HG02678 (cell line): Measurements from ENCODE around the gene TYW1B.
"Not testable (repeated sequence)": the region's sequence is repeated elsewhere in the genome, so short reads cannot be mapped to it uniquely, and the experiment has no call there.

ENCODE experiments used
- ATAC-seq: cut with Tn5 transposase; IDR thresholded peaks from one replicate; pipeline ENCODE4 v1.9.1; 2021; ENCODE audit warnings: mild to moderate bottlenecking, moderate library complexity; ENCODE audit not compliant: unreplicated experiment

TYW1B gene

DNA sequence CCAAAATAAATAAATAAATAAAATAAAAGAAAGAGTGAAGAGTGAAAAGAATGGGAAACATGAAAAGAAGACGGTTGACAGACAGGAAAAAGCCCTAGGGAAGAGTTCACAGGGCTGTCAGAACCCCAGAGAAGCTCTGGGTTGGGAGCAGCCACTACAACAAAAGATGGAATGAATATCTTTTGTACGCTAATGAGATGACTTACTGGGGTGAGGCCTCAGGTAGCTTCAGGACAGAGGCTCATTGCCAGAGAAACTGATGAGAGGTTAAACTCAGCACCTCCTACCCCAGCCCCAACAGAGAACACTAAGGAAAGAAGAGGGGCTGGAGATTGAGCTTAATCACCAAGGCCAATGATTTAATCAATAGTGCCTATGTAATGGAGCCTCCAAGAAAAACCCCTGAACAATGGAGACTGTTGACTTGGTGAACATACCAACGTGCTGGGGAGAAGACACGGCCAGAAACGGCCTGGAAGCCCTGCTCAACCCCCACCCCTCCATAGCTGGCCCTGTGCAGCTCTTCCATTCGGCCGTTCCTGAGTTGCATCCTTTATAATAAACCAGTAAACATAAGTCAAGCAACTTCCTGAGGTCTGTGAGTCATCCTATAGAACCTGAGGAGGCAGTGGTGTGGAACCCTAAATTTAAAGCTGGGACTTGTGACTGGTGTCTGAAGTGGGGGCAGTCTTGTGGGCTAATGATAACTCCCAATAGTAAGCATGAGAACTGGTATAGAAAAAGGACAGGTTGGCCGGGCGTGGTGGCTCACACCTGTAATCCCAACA lies 11.4 kb downstream of the TYW1B start:
- not testable (repeated sequence) for ATAC-seq

DNA sequence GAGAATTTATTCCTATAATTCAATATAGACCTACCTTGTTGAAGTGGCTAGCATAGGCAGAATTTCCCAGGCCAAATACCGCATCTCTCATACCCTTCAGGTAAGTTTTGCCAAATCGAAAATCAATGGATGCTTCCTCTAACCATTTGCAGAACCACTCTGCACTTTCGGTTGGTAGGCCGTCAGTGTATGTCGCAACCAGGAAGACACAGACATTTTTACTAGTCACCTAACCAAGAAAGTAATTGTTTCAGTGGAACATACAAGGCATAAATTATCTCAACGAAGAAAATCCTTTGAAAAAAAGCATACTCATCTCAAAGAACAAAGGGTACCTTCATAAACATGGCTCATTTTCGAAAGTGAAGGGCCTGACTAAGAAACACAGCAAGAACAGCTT lies 17.6 kb downstream of the TYW1B start:
- ATAC-seq: not testable (repeated sequence)

DNA sequence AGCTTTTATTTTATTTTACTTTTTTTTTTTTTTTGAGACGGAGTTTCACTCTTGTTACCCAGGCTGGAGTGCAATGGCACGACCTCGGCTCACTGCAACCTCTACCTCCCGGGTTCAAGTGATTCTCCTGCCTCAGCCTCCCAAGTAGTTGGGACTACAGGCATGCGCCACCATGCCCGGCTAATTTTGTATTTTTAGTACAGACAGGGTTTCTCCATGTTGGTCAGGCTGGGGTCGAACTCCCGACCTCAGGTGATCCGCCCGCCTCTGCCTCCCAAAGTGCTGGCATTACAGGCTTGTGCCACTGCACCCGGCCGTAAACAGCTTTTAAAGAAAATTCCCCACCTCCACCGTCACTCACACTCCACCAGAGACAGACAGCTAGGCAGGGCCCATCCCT lies 19.5 kb downstream of the TYW1B start:
- ATAC-seq: not testable (repeated sequence)

DNA sequence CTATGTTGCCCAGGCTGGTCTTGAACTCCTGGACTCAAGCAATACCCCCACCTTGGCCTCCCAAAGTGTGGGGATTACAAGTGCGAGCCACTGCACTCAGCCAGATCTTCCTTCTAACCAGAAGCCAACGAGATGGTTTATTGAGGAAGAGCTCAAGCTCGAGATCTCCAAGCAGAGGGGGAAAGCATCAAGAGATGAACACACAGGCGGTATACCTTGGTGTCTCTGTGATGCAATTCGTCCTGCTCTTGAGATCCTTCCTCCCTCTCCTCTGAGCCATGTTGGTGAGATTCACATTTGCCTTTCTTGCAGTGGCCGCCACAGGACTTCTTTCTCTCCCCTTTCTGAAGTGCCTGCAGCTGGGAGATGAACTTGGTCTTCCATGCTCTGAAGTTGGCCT lies 21.1 kb downstream of the TYW1B start:
- not testable (repeated sequence) for ATAC-seq

- no peak for ATAC-seq
Measured at GRCh38 chr7:72805526-72806494, 22.2 kb downstream of the TYW1B start.

GRCh38 chr7:72803778-72804177 lies 24.2 kb downstream of the TYW1B start:
- ATAC-seq: not testable (repeated sequence)

DNA sequence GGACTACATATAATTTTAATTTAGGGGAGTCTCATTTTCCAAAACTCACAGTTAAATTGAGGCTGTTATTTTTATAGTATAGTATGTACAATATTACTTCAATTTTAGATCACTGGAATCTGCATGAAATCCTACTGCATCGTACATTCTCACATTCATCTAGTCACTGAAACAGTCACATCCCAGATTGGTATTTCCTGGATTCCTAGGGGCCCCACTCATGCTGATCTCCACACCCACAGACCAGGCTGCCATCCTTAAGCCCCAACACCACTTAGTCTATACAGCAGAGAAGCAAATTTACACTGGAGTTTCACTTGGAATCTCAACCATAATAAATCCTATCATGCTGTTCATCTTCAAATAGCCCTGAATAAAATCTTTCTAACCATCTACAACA lies 26.4 kb downstream of the TYW1B start:
- ATAC-seq: not testable (repeated sequence)

DNA sequence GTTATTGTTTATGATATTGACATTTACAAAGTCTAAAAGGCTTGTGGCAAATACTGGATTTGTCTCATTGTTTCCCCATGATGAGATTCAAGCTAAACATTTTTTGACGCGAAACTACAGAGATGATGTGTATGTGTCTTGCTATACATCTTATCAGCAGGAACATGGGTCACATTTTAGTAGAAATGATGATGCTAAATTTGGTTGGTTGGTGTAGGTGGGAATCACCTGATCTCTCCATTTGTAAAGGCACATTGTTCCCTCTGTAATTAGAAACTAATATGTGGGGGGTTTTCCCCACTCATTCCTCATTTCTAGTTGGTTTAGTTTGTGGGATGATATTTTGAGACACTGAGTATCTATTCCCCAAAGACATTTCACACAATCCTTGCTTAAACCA lies 32.6 kb downstream of the TYW1B start:
- not testable (repeated sequence) for ATAC-seq

DNA sequence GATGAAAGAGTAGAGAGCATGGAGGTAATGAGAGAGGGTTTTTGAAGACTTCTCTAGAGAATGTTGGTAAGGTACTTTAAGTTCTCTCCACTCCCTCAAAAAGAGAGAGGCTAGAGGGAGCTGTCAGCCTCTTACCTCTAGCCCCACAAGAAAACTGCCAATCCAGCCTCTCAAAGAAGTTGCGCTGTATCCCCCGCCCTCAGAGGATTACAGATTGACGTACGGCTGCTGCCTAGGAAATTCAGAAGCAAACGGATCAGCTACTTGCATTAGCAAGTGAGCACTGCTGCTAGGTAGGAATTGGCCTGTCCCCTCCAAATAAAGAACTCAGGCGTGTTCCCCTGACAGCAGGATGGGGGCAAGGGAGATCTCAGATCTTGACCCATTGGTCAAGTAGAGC lies 34.2 kb downstream of the TYW1B start:
- no peak for ATAC-seq

DNA sequence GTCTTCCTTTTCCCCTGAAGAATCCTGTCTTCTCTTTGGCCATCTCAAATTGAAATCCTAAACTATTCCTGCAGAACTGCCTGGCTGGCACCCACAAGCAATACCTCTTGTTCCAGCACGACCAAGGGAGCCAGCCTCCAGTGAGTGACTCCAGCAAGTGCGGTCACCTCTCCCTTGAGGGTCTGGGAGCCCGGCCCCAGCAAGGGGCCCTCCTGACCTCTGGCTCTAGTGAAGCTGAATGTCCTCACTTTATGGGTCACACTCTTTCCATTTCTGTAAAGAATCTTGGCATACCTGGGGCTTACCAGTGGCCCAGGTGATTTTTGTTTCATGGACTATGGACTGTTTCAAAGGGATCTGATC lies 37.3 kb downstream of the TYW1B start:
- ATAC-seq: not testable (repeated sequence)

GRCh38 chr7:72790048-72790697 lies 37.8 kb downstream of the TYW1B start:
- ATAC-seq: not testable (repeated sequence)

GRCh38 chr7:72785166-72785955 lies 42.6 kb downstream of the TYW1B start:
- ATAC-seq: no peak

DNA sequence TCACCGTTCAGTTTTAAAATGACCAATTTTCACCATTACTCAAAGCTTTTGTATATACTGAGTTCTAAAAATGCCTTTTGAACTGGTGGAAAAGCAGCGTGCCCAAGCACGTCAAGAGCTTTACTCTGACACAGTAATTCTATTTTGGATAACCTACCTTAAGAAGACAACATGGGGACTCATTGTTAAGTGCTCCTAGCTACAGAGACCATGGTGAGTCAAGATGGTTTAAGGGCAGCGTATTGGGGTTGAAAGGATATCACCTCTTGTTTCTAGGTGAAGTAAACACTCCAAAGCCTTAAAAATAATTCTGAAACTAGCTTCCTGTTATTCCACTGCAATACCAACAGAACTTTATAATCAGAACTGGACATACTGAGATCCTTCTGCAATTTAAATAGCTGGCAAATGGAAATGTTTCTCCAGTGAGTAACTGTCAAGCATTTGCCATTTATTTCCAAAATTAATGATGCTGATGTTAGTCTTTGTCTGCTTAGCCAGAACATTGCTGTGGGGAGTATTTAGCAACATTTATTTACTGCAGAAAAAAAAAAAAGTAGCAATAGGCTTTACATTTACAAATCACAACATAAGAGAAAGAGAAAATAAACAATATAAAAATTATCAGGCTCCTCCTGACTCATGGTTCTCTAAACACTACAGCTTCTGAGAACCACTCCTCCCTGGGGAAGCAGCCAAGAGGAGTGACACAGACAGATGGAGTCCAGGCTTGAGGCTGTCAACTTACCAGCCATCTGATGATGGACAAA lies 44.2 kb downstream of the TYW1B start:
- ATAC-seq: not testable (repeated sequence)

DNA sequence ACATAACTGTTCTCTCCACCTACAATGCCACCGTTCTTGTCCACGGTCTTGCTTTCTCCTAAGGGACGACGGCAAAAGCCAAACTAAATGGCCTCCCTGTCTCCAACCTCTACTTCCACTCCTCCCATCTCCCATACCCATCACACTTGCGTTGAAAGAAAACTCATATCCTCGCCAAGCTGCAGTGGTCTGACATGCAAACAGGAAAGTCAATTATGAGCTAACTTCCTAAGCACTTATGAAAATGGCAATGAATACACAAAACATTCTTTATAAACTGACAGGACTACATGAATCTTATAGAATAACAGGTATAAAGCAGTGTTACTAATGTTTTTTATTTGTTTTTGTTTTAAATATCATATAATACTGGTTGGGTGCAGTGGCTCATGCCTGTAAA lies 46.4 kb downstream of the TYW1B start:
- no peak for ATAC-seq

DNA sequence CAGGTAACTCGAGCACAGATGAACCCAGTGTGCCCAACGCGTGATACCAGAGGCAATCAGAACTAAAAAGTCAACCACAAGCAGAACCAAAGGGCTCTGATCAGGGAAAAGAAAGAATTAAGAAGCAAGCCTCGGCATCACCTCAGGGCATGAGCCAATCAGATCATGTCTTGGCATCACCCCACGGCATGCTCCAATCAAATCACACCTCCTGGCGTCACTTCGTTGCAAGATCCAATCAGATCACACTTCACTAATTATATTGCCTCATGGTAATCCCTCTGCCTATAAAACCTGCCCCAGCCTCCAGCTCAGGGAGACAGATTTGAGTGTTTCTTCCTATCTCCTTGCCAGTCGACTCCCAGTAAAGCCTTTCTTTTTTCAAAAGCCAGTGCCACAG lies 46.8 kb downstream of the TYW1B start:
- no peak for ATAC-seq

DNA sequence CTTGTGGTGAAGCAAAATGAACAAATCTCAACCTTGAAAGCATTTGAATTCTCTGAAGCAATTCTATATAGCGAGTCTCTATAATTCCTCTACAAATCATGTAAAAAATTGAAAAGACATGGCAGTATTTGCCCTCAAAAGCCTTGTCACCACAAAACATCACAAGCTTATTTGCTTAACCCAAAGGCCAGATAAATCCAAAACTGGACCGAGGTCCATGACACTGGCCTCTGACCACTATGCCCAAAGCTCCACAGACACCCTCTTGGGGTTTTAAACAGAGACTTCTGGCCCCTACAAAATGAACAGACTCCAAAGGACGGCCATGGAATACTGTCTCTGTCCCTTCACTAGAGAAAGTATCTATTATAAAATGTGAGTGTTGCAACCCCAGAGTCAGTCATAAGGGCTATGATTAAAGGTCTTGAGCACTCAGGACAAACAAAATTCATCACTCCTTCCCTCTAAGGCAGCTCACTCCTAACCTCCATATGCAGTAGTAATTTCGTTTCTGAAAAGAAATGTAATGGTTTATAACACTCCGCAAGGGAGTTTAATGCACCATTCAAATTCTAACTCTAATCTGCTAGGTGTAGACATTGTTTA lies 47.6 kb downstream of the TYW1B start:
- ATAC-seq: not testable (repeated sequence)

- not testable (repeated sequence) for ATAC-seq
Measured at GRCh38 chr7:72777167-72777566, 50.8 kb downstream of the TYW1B start.

DNA sequence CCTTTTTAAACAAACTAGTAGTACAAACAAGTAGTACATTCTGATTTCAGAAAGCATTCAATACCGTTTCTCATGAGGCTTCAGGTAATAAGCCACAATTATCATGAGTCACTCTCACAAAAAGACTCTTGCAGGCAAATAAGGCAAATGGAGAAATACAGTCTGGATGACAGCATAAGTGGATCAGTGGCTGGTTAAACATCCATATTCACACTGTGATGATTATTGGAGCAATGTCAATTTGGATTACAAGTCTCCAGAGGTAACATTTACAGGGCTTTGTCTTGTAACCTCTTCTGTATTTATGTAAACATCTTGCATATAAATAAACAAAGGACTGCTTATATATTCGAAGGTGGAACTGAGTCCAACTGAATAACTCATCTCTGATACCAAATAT lies 55.4 kb downstream of the TYW1B start:
- ATAC-seq: not testable (repeated sequence)

DNA sequence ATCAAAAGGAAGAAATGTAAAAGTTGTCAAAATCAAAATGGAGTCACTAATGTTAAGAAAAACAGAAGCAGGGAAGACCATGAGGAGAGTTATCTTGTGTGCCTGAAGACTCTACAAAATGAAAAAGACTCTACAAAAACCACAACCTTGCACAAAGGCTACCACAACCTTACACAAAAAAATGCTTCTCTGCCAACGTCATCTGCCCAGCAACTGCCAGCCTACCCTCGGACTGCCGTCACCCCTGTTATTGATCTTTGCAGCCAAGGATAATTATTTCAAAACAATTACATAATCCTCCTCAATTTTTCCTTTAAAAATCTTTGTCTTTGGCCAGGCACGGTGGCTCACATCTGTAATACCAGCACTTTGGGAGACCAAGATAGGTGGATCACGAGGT lies 61.0 kb downstream of the TYW1B start:
- not testable (repeated sequence) for ATAC-seq
